HG03066 (cell line): Measurements from ENCODE around the gene CD8B.
"Not testable (repeated sequence)": the region's sequence is repeated elsewhere in the genome, so short reads cannot be mapped to it uniquely, and the experiment has no call there.

ENCODE experiments used
- ATAC-seq: cut with Tn5 transposase; IDR thresholded peaks from one replicate; pipeline ENCODE4 v1.9.1; 2021; ENCODE audit warnings: low read depth; ENCODE audit not compliant: unreplicated experiment

Gene CD8B

DNA sequence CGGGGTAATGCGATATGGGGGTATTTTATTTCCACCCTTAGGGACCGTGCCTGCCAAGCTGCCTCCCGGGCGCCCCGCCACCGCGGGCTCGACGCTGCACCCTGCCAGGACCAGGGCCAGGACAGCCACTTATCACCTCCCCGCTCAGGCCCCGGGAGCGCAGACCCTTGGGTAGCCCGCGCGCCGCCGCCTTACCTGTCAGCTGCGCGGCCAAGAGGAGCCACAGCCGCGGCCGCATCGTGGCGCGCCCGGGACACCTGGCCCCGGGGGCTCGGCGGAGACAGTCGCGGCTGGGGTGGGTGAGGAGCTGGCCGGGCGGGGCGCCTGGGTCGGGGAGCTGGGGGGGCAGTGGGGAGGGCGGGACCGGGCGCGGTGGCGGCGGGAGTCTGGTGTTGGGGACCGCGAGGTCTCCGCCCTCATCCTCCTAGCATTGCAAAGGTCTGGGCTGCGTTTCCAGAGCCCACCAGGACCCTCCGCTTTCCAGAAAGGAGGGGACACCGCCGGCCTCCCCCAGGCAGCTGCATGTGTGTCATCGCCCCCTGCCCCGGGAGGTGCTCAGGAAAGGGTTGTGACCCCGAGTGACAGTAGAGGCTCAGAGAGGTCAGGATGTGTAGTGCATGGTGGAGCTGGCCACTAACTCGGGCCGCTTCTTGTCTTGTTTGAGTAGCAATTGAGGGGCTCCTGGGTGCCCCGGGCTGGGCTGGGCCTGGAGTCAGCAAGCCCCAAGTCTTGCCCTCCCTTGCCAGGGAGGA is at the start of gene CD8B:
Gene CD8B (minus strand): TSS at position 259 of the 752 bp plus-strand sequence. CDS start 21 bp downstream, at position 238.
- not testable (repeated sequence) for ATAC-seq

- ATAC-seq = not testable (repeated sequence)
Measured at GRCh38 chr2:86905868-86906267, 44.2 kb upstream of the CD8B start.

DNA sequence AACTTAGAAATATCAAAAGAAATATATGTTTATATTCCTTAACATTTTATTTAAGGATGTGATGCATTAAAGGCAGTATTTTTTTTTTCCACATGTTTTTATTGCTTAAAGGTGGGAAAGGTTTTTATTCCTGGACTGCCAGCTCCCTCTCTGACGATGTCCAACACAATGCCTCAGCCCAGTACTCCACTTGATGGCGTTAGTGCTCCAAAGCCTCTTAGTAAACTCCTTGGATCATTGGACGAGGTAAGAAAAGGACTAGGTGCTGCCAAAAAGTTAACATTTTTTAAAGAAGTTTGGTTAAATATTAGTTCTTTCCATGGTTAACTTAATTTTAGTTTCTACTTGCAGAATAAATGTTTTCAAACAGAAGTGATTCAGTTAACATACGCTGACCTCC is 39.0 kb upstream of the CD8B start:
- not testable (repeated sequence) for ATAC-seq

DNA sequence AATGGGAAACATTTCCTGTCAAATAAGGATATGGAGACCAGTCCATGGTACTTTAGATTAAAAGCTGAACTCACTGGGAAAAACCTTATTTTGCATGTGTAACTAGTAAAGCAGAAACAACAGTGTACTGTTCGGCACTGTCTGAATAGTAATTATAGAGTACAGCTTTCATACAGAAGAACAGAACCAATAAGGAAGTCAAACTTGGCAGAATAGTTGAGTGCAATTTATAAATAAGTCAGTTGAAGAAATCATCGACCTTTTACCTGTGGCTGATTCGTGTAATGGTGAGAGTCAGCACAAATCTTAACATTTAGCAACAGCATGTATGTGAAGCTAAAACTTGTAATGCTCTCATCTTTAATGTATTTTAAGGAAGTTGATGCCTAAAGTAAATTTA is 24.3 kb upstream of the CD8B start:
- ATAC-seq = not testable (repeated sequence)

GRCh38 chr2:86882865-86883264 is 21.2 kb upstream of the CD8B start:
- ATAC-seq = not testable (repeated sequence)

DNA sequence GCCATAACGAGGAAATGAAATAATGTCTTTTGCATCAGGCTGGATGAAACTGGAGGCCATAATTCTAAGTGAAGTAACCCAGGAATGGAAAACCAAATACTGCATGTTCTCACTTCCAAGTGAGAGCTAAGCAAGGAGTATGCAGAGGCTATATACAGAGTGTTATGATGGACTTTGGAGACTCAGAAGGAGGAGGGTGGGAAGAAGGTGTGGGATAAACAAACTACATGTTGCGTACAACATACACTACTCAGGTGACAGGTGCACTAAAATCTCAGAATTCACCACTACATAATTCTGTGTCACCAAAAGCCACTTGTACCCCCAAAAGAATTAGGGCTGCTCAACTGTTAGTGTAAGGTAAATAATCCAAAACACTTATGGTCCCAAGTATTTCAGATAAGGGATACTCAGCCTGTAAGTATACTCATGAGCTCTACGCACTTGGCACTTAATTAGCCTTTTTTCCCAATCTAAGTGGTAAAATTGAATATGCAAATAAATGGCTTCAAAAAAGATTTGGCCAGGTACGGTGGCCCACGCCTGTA is 20.5 kb upstream of the CD8B start:
- not testable (repeated sequence) for ATAC-seq

- not testable (repeated sequence) for ATAC-seq
Measured at GRCh38 chr2:86878986-86879385, 17.3 kb upstream of the CD8B start.

DNA sequence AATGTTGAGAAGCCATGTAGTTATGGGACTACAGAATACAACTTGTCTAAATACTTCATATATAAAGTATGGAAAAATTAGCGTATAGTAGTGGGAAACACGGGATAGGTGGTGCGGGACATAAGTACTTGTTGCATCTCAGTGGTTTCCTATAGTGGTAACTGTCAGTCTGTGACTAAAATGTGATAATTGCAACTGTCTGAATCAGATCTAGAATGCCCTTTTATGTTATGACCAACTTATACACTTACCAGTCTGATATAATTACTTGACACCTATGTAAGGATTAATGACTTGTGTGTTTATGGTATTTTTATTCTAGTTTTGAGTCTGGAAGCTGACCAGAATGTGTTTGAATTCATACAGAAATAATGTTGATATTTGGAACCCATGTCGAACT is 9.3 kb upstream of the CD8B start:
- ATAC-seq = not testable (repeated sequence)

- ATAC-seq = not testable (repeated sequence)
Measured at GRCh38 chr2:86868895-86869468, 7.3 kb upstream of the CD8B start.

- not testable (repeated sequence) for ATAC-seq
Measured at GRCh38 chr2:86862380-86862703, 656 bp upstream of the CD8B start.

- not testable (repeated sequence) for ATAC-seq
Measured at GRCh38 chr2:86861175-86861574, 511 bp downstream of the CD8B start.

- not testable (repeated sequence) for ATAC-seq
Measured at GRCh38 chr2:86860573-86860972, 1.1 kb downstream of the CD8B start.

DNA sequence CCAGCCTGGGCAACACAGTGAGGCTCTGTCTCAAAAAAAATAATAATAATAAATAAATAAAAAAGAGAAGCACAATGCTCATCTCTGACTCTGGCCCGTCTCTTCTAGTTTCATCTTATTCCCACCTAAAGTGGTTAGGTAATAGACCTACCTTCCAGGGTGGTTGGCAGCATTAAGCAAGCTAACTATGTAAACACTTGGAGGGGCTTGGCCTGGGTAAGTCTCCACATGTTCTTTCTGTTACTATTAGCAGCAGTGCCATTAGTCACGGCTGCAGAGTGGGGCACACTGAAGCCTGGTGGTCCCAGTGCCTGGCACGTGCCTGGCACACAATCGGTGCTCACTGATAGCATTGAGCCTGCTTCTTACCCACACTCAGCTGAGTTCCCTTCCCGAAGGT is 4.0 kb downstream of the CD8B start:
- not testable (repeated sequence) for ATAC-seq

DNA sequence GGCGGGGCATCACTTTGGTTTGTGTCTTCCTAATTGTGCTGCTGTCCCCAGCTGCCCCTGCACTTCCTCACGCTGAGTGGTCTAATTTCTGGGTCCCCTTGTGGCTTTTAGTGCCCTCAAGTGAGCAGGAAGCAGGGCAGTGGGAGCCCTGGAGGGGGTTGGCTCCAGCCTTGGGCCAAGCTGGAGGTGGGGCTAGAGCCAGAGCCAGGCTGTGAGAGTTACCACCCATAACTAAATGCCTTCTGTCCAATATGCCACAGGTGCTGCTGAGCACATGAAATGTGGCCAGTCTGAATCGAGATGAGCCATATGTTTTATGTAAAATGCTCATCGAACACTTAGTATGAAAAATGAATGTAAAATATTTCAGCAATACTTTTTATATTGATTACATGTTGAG is 5.2 kb downstream of the CD8B start:
- ATAC-seq = not testable (repeated sequence)

DNA sequence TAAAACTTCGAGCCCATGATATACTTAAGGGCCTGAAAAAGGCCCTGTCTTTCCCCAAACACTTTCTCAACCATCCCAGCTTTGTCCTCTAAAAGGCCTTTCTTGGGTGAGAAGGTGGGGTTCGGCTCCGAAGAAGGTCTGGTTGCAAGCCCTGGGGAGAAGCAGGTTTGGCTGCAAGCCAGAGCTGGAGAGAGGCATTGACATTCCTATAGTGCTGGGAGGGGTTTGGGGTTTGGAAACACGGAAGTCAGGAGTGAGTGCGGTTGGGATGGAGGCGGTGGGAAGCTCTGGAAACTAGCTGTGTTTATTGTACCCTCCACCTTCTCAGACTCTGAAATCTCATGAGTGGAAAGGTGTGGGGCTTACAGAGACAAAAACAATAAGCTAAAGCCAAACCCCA is 5.7 kb downstream of the CD8B start:
- not testable (repeated sequence) for ATAC-seq

DNA sequence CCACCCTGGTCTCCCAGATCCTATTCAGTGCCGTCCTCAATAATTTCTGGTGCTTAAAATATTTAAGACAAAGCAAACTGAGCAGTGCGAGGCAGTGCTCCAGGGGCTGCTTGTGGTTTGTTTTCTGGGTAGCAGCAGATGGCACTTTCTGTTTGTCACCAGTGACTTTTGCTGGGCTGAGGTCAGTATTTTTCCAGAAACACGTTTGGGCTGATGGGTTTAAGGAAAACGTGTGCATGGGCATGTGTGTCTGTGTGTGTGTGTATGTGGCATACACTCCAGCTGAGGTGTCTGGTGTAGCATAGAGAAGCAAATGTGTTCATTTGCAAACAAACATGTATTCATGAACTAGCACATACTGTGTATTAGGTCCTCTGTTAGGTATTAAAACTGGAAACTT is 10.1 kb downstream of the CD8B start:
- ATAC-seq = not testable (repeated sequence)

DNA sequence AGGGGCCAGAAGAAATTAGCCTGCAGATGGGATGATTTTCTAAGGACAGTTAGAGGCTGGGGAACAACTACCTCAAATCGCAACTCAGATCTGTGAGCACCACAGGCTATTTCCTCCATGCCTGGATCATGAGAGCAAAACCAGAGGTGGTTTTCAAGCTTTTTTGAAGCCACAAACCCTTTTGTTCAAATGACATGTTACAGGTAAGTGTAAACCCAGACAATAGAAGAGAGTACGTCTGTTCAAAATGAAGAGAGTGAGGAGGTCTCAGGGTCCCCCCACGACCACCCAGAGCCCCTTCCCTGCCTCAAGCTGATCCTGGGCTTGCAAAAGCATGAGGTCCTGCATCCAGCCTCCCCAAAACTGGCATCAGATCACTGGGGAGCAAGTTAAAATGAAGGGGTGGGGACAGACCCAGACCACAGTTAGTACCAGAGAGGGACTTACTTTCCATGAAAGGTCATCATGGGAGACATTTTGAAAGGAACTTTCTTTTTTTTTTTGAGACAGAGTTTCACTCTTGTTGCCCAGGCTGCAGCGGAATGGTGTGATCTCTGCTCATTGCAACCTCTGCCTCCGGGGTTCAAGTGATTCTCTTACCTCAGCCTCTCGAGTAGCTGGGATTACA is 19.0 kb downstream of the CD8B start:
- ATAC-seq = not testable (repeated sequence)

DNA sequence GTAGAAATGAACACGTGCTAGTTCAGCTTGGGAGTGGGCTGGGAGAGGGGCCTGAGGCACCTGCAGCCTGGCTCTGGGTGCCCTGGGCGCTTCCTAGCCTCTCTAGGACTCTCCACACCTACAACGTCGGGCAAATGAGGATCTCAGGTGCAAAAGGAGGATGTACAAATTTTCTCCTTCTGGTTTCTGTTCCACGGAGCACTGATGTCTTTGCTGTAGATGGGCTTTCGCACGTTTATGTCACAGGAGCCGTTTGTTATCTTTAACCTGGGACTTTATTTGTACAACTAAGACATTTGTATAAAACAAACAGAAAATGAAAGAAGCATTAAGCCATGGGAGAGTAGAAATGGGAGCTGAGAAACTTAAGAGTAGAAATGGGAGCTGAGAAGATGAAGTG is 20.4 kb downstream of the CD8B start:
- ATAC-seq = not testable (repeated sequence)

DNA sequence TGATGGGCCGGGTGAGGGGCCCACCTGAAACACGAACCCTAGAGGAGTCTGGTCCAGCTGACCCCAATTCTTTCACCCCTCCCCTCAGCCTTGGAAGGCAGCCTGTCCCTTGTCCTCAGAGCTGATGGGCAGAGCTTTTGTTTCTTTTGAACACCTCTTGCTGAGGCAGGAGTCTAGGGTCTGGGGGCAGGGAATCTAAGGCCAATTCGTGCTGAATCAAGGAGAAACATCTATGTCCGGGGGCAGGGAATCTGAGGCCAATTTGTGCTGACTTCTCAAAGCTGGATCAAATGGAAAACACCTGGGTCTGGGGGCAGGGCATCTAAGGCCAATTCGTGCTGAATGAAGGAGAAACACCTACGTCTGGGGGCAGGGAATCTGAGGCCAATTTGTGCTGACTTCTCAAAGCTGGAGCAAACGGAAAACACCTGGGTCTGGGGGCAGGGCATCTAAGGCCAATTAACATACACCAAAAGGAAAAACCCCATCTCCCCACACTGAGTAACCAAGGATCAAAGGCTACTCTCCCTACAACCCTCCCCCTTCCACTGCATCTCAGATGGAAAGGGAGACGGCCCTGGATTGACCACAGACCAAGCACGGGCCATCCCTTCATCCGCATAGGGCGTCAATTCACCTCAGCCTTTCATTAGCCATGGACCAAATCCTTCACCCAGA is 21.7 kb downstream of the CD8B start:
- ATAC-seq = not testable (repeated sequence)

DNA sequence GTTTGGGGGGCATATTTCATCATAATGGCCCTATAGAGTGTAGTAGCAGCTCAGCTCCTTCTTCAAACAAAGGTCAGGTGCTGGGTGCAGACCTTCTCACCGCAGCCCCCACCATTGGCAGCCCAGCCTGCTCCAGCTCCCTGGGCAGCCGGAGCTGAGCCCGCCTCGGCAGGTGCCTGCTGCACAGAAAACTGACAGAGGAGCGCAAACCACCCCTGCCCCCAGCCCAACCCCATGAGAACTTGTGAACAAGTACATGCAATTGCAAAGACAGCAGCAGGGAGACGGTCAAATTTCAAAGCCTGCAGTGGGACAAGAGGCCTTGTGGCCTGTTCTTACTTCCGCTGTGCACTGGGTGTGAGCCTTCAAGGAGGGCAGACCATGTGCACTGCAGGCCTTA is 22.2 kb downstream of the CD8B start:
- not testable (repeated sequence) for ATAC-seq

DNA sequence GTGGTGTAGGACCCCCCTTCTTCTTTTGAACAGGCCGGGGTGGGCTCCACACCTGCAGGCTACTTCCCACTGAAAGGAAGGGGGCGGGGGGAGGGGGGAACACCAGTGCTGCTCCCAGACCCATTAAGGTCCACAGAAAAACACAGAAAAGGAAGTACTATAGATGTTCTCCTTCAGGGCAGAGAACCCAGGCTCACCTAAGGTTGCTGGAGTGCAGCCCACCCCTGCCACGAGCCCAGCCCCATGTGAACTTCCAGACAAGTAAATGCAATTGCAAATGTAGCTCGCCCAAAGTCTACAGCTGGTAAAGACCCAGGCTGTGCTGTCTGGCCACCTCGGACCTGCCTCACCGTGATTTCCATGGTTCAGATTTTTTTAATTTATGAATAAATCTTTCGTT is 24.0 kb downstream of the CD8B start:
- ATAC-seq = not testable (repeated sequence)
